Subcutaneous abdominal adipose tissue (tissue), 5 donors: ENCODE data around the gene PUS7.

Experiments
- H3K27ac ChIP-seq: one replicate; pipeline ENCODE4 v1.7.0; 2013; ENCODE audit warnings: low read depth, mild to moderate bottlenecking, inconsistent platforms, low read length, moderate library complexity
- H3K27me3 ChIP-seq, 5 donors: one replicate each; pipeline ENCODE4 v1.7.0; 2013; ENCODE audit warnings: low read length in 5 of 5, inconsistent platforms in 1 of 5; ENCODE audit not compliant: control insufficient read depth in 5 of 5, insufficient read depth in 4 of 5
- H3K36me3 ChIP-seq, 5 donors: one replicate each; pipeline ENCODE4 v1.7.0; 2013; ENCODE audit warnings: low read length in 5 of 5; ENCODE audit not compliant: control insufficient read depth in 5 of 5, insufficient read depth in 5 of 5
- H3K4me1 ChIP-seq, 5 donors: one replicate each; pipeline ENCODE4 v1.7.0; 2013; ENCODE audit warnings: low read length in 5 of 5, mild to moderate bottlenecking in 3 of 5, moderate library complexity in 1 of 5; ENCODE audit not compliant: control insufficient read depth in 5 of 5, insufficient read depth in 5 of 5
- H3K4me3 ChIP-seq, 5 donors: one replicate each; pipeline ENCODE4 v1.7.0; 2013; ENCODE audit warnings: low read length in 5 of 5, low read depth in 1 of 5
- H3K9ac ChIP-seq, 5 donors: one replicate each; pipeline ENCODE4 v1.7.0; 2013; ENCODE audit warnings: low read length in 5 of 5, mild to moderate bottlenecking in 4 of 5, moderate library complexity in 3 of 5
- H3K9me3 ChIP-seq, 5 donors: one replicate each; pipeline ENCODE4 v1.7.0; 2013; ENCODE audit warnings: low read length in 5 of 5; ENCODE audit not compliant: control insufficient read depth in 5 of 5
- donor health status: healthy.
- donor health status: healthy.
- donor health status: healthy.
- donor health status: healthy.
- donor health status: healthy.

PUS7 gene

GRCh38 chr7:105512415-105512814 is 9.7 kb downstream of the PUS7 start:
- Histone ChIP-seq H3K4me1 (no peaks in the 10 kb centered on the region), H3K4me3 (no peak overlapping the region), H3K9ac (peak overlapping the region in 1 of 5 donors; percentile 31), H3K9me3 (no peaks in the 10 kb centered on the region), H3K27ac (no peak overlapping the region), H3K27me3 (no peaks in the 10 kb centered on the region), H3K36me3 (peaks cover 0 to 4% (median 0%) of the 10 kb centered on the region in 5 donors)

- no peak overlapping the region for H3K4me3 ChIP-seq
- H3K27ac ChIP-seq = no peak overlapping the region
- H3K27me3 ChIP-seq = no peaks in the 10 kb centered on the region
- H3K9me3 ChIP-seq = no peaks in the 10 kb centered on the region
- H3K36me3 ChIP-seq = peaks cover 13 to 30% (median 21%) of the 10 kb centered on the region in 5 donors
- no peaks in the 10 kb centered on the region for H3K4me1 ChIP-seq
- H3K9ac ChIP-seq = no peak overlapping the region
Observed at GRCh38 chr7:105502173-105502572, 19.9 kb downstream of the PUS7 start.

GRCh38 chr7:105497016-105497415 is 25.1 kb downstream of the PUS7 start:
- Histone ChIP-seq H3K4me1 (no peaks in the 10 kb centered on the region), H3K9ac (no peak overlapping the region), H3K9me3 (no peaks in the 10 kb centered on the region), H3K36me3 (peaks cover 6 to 17% (median 12%) of the 10 kb centered on the region in 5 donors), H3K4me3 (no peak overlapping the region), H3K27me3 (no peaks in the 10 kb centered on the region), H3K27ac (no peak overlapping the region)

GRCh38 chr7:105496521-105496920 is 25.6 kb downstream of the PUS7 start:
- no peaks in the 10 kb centered on the region for H3K4me1 ChIP-seq

GRCh38 chr7:105493923-105494315 is 28.2 kb downstream of the PUS7 start:
- no peak overlapping the region for H3K27ac ChIP-seq
- no peak overlapping the region for H3K9ac ChIP-seq
- H3K4me3 ChIP-seq = no peak overlapping the region
- H3K9me3 ChIP-seq = no peaks in the 10 kb centered on the region
- H3K4me1 ChIP-seq = no peaks in the 10 kb centered on the region
- no peaks in the 10 kb centered on the region for H3K27me3 ChIP-seq
- H3K36me3 ChIP-seq = peaks cover 0 to 5% (median 0%) of the 10 kb centered on the region in 5 donors

More at GRCh38 chr7:105496521-105496920, 25.6 kb downstream of the PUS7 start:
- Histone ChIP-seq H3K27ac (no peak overlapping the region), H3K9me3 (no peaks in the 10 kb centered on the region), H3K36me3 (peaks cover 4 to 15% (median 10%) of the 10 kb centered on the region in 5 donors), H3K9ac (no peak overlapping the region), H3K4me3 (no peak overlapping the region), H3K27me3 (no peaks in the 10 kb centered on the region)

GRCh38 chr7:105493196-105493922 is 28.7 kb downstream of the PUS7 start:
- Histone ChIP-seq H3K27ac (no peak overlapping the region), H3K4me1 (no peaks in the 10 kb centered on the region), H3K27me3 (no peaks in the 10 kb centered on the region), H3K9me3 (no peaks in the 10 kb centered on the region), H3K9ac (no peak overlapping the region), H3K36me3 (peaks cover 0 to 5% (median 0%) of the 10 kb centered on the region in 5 donors), H3K4me3 (no peak overlapping the region)

- Histone ChIP-seq H3K4me1 (peaks cover 0 to 7% (median 0%) of the 10 kb centered on the region in 5 donors), H3K27ac (no peak overlapping the region), H3K9ac (no peak overlapping the region), H3K4me3 (no peak overlapping the region), H3K27me3 (no peaks in the 10 kb centered on the region), H3K36me3 (peaks cover 3 to 9% (median 7%) of the 10 kb centered on the region in 5 donors), H3K9me3 (no peaks in the 10 kb centered on the region)
Observed at GRCh38 chr7:105489409-105489808, 32.7 kb downstream of the PUS7 start.

- peaks cover 3 to 9% (median 7%) of the 10 kb centered on the region in 5 donors for H3K36me3 ChIP-seq
- peak overlapping the region; percentile 26 for H3K27ac ChIP-seq
Observed at GRCh38 chr7:105487579-105488571, 34.2 kb downstream of the PUS7 start.

GRCh38 chr7:105480931-105481330 is 41.1 kb downstream of the PUS7 start:
- Histone ChIP-seq H3K4me3 (no peak overlapping the region), H3K9ac (no peak overlapping the region), H3K27me3 (no peaks in the 10 kb centered on the region), H3K27ac (no peak overlapping the region), H3K9me3 (no peaks in the 10 kb centered on the region), H3K4me1 (no peaks in the 10 kb centered on the region), H3K36me3 (peaks cover 0 to 7% (median 4%) of the 10 kb centered on the region in 5 donors)

More at GRCh38 chr7:105487579-105488571, 34.2 kb downstream of the PUS7 start:
- peaks cover 0 to 7% (median 0%) of the 10 kb centered on the region in 5 donors for H3K4me1 ChIP-seq
- peak overlapping the region in 3 of 5 donors; percentile 11 to 57 (median 49) for H3K9ac ChIP-seq
- H3K27me3 ChIP-seq = no peaks in the 10 kb centered on the region
- H3K9me3 ChIP-seq = no peaks in the 10 kb centered on the region
- H3K4me3 ChIP-seq = no peak overlapping the region

GRCh38 chr7:105478606-105479005 is 43.5 kb downstream of the PUS7 start:
- H3K9me3 ChIP-seq = no peaks in the 10 kb centered on the region
- H3K4me3 ChIP-seq = no peak overlapping the region
- no peak overlapping the region for H3K9ac ChIP-seq
- peaks cover 0 to 7% (median 4%) of the 10 kb centered on the region in 5 donors for H3K36me3 ChIP-seq
- peaks cover 0 to under 1% (median 0%) of the 10 kb centered on the region in 5 donors for H3K4me1 ChIP-seq
- H3K27me3 ChIP-seq = no peaks in the 10 kb centered on the region
- no peak overlapping the region for H3K27ac ChIP-seq
